ENCODE results near the gene ARHGAP8.

GRCh38 chr22:44734278-44734677 is 18.1 kb upstream of the ARHGAP8 start:
- TF ChIP-seq CTCF (IDR thresholded peaks at IDR 0.05; ENCODE audit: low read depth, low read length): no peak
- TF ChIP-seq MAX (IDR thresholded peaks at IDR 0.05; ENCODE audit: low read depth, low read length): no peak
